GM18951 (cell line): ENCODE measurements around the gene COPB2.

Source experiments
- POLR2A ChIP-seq: IDR thresholded peaks from 4 replicates; pipeline ENCODE4 v1.6.1; 2011; ENCODE audit warnings: mild to moderate bottlenecking; ENCODE audit not compliant: insufficient read length, insufficient read depth; ENCODE audit errors: extremely low read depth
- in situ Hi-C: fragments of 300-500 bp; cut with MboI; formaldehyde crosslinking; loops from one replicate; pipeline ENCODE4 v1.12.0; 2022; ENCODE audit warnings: low sequenced_read_pairs, mixed read lengths, inconsistent platforms; ENCODE audit not compliant: unreplicated experiment

The COPB2 gene

DNA sequence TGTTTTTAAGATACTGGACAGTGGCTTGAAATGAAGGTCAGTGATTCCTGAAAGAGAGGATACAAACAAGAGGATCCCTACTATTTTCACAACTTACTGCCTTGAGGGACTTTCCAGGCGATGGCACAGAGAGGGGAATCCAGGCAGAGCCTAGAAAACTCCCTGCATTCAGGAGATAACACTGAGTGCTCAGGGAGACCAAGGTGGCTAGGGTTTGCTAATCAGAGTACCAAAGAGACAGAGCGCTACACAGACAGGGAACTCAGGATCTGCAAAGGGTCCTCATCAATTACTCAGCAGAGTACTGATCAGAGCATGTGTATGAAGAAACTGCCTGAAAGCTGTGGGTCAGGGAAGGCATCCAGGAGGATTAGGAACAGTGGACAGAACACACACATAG lies 57.4 kb downstream of the COPB2 start:
- in situ Hi-C loops: no loop called here
- TF ChIP-seq POLR2A: no peak

DNA sequence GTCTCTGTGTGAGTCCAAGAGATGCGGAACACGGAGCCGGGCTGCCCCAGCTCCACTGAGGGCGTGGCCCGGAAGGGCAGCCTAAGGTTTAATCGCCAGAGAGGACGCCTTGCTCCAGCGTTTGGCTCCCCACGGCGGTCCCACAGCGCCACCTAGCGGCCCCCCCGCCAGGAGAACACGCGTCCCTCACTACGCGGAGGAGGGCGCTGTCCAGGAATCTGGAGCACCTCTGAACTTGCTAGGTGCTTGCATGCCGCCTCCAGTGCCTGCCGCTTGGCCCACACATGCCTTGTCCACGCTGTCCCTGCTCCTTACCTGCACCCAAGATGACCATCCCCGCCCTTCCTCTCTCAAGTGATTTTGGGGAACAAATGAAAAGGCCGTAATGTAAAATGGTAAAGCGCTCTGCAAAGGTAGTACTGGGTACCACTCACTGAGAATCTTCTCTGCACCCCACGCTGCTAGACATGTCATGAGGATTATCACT lies 60.0 kb downstream of the COPB2 start:
- no peak for TF ChIP-seq POLR2A
- in situ Hi-C loops: no loop called here

DNA sequence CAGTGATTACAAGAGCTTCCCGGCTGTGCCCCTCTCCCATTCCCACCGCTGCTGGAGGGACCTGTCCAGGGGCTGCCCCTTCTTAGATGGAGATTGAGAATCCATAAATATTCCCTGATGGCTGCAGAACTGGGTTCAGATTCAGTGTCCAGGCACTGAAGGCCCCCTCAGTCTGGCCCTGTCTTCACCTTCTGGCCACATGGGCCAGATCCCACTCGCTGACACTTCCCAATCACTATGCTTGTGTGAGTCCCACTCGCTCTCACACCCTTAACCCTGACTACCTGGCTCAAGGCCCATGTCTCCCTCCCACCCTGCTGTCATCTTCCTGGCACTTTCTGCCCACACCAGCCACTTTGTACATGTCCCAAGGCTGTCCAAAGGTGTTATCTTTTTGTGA lies 61.1 kb downstream of the COPB2 start:
- no peak for TF ChIP-seq POLR2A
- in situ Hi-C loops: no loop called here

DNA sequence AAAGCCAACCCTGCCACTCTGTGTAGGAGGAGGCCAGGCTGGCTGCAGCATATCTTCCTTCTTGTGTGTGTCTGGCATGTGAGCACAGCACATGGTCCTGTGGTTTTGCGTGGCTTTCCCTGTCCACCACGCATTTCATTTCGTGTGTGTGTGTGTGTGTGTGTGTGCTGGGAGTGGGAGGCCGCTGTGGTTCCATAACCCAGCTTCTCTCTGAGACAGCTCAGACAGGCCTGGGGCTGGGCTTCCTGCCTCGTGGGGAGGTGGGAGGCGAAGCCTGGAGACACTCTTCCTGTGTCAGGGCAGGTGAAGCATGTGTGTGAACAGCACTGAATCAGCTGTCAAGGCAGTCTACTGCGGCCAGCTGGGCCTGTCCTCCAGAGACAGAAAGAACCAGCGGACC lies 61.6 kb downstream of the COPB2 start:
- in situ Hi-C loops: no loop called here
- no peak for TF ChIP-seq POLR2A

DNA sequence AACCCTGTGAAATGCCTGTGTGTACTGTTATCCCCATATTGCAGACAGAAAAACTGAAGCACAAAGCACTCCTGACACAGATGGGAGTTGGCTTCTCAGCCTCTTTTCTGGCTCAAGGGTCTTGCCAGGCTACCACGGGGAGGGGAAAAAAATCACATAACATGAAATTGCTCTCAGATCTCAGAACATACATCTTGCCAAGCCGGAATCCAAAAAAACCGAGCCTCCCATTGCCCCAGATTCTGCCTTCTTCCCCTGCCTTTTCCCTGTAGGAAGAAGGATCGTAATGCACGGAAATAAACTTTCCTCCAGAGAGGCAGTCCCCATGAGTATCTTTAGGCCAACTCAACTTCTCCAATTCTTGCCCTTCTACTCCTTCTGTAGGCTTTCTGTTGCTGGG lies 62.2 kb downstream of the COPB2 start:
- in situ Hi-C loops: no loop called here

DNA sequence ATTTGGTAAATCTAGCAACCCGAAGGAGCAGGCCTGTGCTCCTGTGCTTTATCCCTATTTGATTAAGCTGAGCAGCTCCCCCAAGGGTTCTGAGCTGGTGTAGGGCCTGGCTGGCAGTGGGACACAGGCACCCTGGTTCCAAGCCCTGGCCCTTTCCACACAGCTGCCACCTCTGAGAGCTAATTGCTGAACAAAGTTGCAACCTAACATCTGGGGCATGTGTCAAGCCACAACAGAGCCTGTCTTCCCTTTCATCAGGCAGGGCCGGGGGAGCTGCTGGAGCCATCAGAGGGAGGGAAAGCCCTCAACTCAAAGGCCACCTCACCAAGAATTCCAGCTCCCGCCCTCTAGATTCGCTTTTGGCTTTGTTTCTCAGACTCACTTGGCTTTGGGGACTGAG lies 62.7 kb downstream of the COPB2 start:
- TF ChIP-seq POLR2A: no peak
- in situ Hi-C loops: no loop called here

More for the DNA sequence above, 62.2 kb downstream of the COPB2 start:
- no peak for TF ChIP-seq POLR2A

DNA sequence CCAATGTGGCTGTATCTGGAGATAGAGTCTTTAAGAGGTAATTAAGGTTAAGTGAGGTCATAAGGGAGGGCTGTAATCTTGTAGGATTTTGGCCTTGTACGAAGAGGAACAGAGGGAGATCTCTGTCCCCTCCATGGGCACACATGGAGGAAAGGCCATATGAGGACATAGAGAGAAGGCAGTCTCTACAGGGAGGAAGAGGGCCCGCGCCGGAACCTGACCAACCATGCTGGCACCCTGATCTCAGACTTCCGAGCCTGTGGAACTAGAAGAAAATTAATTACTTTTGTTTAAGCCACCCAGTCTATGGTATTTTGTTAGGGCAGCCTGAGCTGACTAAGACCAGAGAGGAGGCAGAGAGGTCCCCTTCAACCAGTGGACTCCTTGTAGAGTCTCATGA lies 63.3 kb downstream of the COPB2 start:
- in situ Hi-C loops: no loop called here
- no peak for TF ChIP-seq POLR2A

DNA sequence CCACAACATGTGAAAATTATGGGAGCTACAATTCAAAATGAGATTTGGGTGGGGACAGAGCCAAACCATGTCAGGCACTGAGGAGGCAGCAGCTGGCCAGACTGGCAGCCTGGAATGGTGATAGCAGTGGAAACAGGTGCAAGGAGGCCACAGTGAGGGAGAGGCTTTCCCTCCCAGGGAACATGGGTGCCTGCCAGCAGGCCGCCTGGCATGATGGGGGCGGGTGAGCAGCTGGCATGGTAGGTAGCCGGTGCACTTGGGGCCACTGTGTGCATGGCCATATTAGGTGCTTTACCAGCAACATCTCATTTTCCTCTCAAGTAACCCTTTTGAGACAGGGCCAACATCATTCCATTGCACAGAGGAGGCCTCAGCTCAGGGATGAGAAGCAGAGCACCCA lies 63.9 kb downstream of the COPB2 start:
- TF ChIP-seq POLR2A: no peak

DNA sequence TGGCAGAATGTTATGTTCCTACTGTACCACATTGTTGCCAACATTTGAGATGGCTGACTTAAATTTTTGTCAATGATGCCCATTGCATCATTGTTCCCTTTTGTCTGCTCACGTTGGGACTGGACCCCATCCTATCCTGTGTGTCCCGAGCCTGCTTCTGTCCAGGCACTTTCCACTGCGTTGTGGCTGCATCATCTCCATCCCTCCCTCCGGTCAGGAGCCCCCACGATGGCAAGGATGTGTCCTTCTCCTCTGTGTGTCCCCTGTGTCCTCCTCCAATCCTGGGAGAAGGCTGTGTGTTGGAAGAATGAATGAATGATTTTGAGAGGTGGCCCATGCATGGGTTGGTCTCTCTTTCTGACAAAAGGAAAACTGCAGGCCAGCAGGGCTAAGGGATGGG lies 65.0 kb downstream of the COPB2 start:
- TF ChIP-seq POLR2A: no peak
- in situ Hi-C loops: loop anchor here (5.0 to 25.0 kb wide), 2 partner anchors 212 to 382 kb away; no protein-coding TSS in a partner anchor

More for the DNA sequence above, 63.9 kb downstream of the COPB2 start:
- in situ Hi-C loops: no loop called here

DNA sequence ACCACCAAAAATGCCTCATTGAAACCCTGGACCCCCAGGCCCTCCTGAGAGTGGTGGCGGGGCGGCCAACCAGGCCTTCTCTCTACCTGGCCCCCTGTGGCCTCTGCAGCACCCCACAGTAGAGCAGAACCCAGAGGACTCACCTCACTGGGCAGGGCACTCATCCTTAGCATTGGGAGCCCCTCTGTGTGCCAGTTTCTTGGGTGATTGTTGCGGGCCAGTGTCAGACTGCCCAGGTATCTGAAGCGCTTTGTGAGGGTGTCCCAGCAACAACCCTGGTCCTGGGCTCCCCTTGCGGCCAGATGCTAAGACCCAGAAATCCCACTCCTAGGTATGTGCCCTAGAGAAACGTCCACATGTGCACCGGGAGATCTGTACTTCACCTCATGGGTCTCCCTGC lies 66.3 kb downstream of the COPB2 start:
- no peak for TF ChIP-seq POLR2A
- in situ Hi-C loops: loop anchor here (5.0 to 25.0 kb wide), 2 partner anchors 211 to 381 kb away; no protein-coding TSS in a partner anchor

DNA sequence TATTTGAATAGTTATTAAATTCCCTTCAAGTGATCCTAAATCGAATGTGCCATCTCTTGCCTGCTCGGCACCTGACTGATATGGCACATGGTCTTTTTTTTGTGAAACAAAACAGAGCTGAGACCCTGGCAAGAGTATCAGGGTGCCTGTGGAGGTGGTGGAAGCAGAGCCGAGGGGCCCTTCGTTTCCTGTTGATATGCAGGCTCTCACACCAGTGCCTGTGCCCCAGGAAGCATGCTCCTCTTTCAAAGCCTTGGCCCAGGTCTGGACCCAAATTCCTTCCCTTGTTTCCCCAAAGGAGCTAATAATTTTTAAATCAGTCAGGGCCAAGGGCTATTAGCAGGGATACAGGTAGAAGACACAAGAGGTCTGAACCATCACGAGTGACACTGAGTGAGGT lies 67.1 kb downstream of the COPB2 start:
- in situ Hi-C loops: loop anchor here (5.0 to 25.0 kb wide), 2 partner anchors 210 to 380 kb away; no protein-coding TSS in a partner anchor
- TF ChIP-seq POLR2A: no peak

DNA sequence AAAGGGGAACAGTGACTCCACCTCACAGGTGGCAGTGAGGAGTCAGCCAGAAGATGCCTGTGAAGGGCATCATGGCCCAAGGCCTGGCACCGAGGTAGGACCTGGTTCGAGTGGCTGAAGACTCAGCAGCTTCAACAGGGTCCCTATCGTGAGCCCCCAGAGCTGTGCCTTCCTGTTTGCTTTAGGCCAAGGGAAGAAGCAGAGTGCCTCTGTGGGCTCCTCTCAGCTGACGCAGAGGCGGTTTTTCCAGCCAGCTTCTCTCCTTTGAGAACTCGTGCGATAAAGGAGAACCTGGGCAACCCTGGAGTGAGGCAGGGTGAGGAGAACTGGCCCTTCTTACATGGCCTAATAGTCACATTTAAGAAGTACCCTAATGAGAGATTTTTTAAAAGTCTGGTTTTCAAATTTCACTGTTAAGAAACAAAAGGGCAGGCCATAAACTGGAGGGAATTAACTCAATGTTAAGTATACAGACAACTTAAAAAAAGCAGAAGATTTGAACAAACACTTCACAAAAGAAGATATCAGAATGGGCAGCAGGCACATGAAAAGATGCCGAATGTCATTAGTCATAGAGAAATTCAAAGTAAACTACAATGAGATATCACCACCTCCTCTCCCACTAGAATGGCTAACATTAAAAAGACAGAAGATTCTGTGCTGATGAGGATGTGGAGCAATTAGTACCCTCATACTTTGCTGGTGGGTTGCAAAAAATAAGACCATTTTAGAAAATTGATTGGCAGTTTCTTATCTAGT lies 68.7 kb downstream of the COPB2 start:
- TF ChIP-seq POLR2A: no peak
- in situ Hi-C loops: loop anchor here (5.0 to 25.0 kb wide), 2 partner anchors 208 to 378 kb away; no protein-coding TSS in a partner anchor

DNA sequence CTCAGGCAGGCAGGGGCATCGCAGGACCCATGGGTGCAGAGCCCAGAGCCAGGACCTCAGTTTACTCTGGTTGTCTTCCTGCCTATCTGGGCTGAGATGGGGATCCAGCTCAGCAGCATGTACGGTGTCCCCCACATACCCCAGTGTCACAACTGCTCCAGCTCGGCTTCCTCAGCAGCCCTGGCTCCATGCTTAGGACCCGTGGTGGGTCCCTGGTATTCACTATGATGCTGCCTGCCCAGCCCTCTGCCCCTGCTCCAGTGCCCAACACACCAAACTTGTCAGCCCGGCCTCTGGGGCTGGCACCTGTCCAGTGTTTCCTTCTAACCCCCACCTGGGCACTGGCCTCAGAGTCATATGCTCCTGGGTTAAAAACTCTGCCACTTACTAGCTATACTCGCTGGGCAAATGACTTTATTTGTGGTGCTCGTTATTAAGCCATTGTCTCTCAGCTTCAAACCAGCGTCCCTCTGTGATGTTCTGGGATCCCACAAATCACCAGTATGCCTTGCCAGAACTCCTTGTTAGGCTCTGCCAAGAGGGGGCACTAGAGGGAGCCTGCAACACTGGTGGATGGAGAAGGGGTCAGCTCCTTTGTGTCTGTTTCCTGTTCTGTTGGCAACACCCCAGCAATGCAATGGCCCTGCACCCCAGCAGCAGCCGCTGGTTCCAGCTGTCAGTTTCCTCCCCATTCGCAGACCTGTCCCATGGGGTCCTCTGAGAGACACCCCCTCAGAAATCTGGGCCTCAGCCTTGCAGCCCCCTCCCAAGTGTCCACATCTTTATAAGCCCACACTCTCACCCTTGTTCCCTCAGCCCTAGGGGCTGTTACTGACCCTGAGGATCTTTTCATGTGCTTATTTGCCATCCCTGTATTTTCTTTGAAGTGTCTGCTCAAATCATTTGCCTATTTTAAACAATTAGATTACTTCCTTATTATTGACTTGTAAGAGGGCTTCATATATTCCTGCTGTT lies 69.7 kb downstream of the COPB2 start:
- no peak for TF ChIP-seq POLR2A
- in situ Hi-C loops: loop anchor here (5.0 to 25.0 kb wide), 2 partner anchors 207 to 377 kb away; no protein-coding TSS in a partner anchor

DNA sequence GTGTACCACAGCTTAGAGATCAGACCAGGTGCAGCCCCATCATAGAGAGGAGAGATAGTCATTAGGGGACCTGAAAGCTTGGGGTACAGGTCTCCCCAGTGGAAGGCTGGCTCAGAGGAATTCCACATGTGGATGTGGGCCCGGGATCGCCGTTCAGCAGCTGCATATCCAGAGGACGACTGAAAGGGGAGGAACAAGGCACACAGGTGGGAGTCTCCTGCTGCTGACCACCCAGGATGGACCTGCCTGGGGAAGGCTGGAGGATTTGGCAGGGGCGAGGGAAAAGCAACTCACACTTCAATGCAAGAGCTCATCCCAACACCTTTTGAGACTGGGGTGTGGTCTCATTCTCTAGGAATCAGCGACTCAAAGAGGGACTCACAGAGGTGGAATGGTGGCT lies 70.6 kb downstream of the COPB2 start:
- no peak for TF ChIP-seq POLR2A
- in situ Hi-C loops: loop anchor here (25.0 kb wide), 1 partner anchor 207 kb away; no protein-coding TSS in a partner anchor
